ENCODE data around the gene STAT5B. TPM values are rescaled to one million over a fixed set of nuclear protein-coding genes. Genes with fewer than 3 reads are reported as not detected.
"Not testable (repeated sequence)": the region's sequence is repeated elsewhere in the genome, so short reads cannot be mapped to it uniquely, and the experiment has no call there.

Gene STAT5B
- polyA plus RNA-seq, 4 donors: 13.4 to 53.6 (median 20.1) TPM

GRCh38 chr17:42271006-42271778 is 5.0 kb downstream of the STAT5B start:
- Histone ChIP-seq H3K27ac (ENCODE audit: low read depth in 1 of 3, low read length in 2 of 3) (no peak overlapping the region), H3K36me3 (ENCODE audit: control insufficient read depth in 3 of 3, insufficient read depth in 2 of 3, low read depth in 1 of 3, low read length in 3 of 3) (no peaks in the 10 kb centered on the region)
- 69 to 92% (median 80%) methylated on average over 3 of the region's 3 CpGs for WGBS, 3 donors

GRCh38 chr17:42270596-42270995 is 5.6 kb downstream of the STAT5B start:
- Histone ChIP-seq H3K27me3 (ENCODE audit: control insufficient read depth in 3 of 3, insufficient read depth in 3 of 3, low read length in 3 of 3) (no peaks in the 10 kb centered on the region), H3K9me3 (ENCODE audit: control insufficient read depth in 2 of 2, insufficient read depth in 1 of 2, low read depth in 1 of 2, low read length in 1 of 2) (no peaks in the 10 kb centered on the region), H3K4me3 (ENCODE audit: low read depth in 1 of 3, low read length in 3 of 3) (no peak overlapping the region), H3K27ac (ENCODE audit: low read depth in 1 of 3, low read length in 2 of 3) (no peak overlapping the region), H3K36me3 (ENCODE audit: control insufficient read depth in 3 of 3, insufficient read depth in 2 of 3, low read depth in 1 of 3, low read length in 3 of 3) (no peaks in the 10 kb centered on the region), H3K4me1 (ENCODE audit: control insufficient read depth in 3 of 3, insufficient read depth in 2 of 3, low read depth in 1 of 3, low read length in 2 of 3) (peaks cover 0 to 16% (median 6%) of the 10 kb centered on the region in 3 donors)
- FAIRE-seq: no peak
- 63 to 76% (median 68%) methylated on average over 6 of the region's 6 CpGs for WGBS, 3 donors
- DNase-seq: no peak

More at GRCh38 chr17:42271006-42271778, 5.0 kb downstream of the STAT5B start:
- Histone ChIP-seq H3K27me3 (ENCODE audit: control insufficient read depth in 3 of 3, insufficient read depth in 3 of 3, low read length in 3 of 3) (no peaks in the 10 kb centered on the region), H3K4me3 (ENCODE audit: low read depth in 1 of 3, low read length in 3 of 3) (no peak overlapping the region), H3K9me3 (ENCODE audit: control insufficient read depth in 2 of 2, insufficient read depth in 1 of 2, low read depth in 1 of 2, low read length in 1 of 2) (no peaks in the 10 kb centered on the region), H3K4me1 (ENCODE audit: control insufficient read depth in 3 of 3, insufficient read depth in 2 of 3, low read depth in 1 of 3, low read length in 2 of 3) (peaks cover 0 to 16% (median 6%) of the 10 kb centered on the region in 3 donors)
- DNase-seq: no peak
- no peak for FAIRE-seq

GRCh38 chr17:42270170-42270535 is 6.0 kb downstream of the STAT5B start:
- Histone ChIP-seq H3K27me3 (ENCODE audit: control insufficient read depth in 3 of 3, insufficient read depth in 3 of 3, low read length in 3 of 3) (no peaks in the 10 kb centered on the region), H3K4me3 (ENCODE audit: low read depth in 1 of 3, low read length in 3 of 3) (no peak overlapping the region), H3K27ac (ENCODE audit: low read depth in 1 of 3, low read length in 2 of 3) (no peak overlapping the region), H3K9me3 (ENCODE audit: control insufficient read depth in 2 of 2, insufficient read depth in 1 of 2, low read depth in 1 of 2, low read length in 1 of 2) (no peaks in the 10 kb centered on the region), H3K36me3 (ENCODE audit: control insufficient read depth in 3 of 3, insufficient read depth in 2 of 3, low read depth in 1 of 3, low read length in 3 of 3) (no peaks in the 10 kb centered on the region), H3K4me1 (ENCODE audit: control insufficient read depth in 3 of 3, insufficient read depth in 2 of 3, low read depth in 1 of 3, low read length in 2 of 3) (peaks cover 0 to 16% (median 6%) of the 10 kb centered on the region in 3 donors)
- FAIRE-seq (no peak), DNase-seq (no peak)
- WGBS, 3 donors: 74 to 86% (median 84%) methylated on average over 4 of the region's 4 CpGs

- Histone ChIP-seq H3K4me1 (ENCODE audit: control insufficient read depth in 3 of 3, insufficient read depth in 2 of 3, low read depth in 1 of 3, low read length in 2 of 3) (peaks cover 0 to 6% (median 0%) of the 10 kb centered on the region in 3 donors), H3K9me3 (ENCODE audit: control insufficient read depth in 2 of 2, insufficient read depth in 1 of 2, low read depth in 1 of 2, low read length in 1 of 2) (no peaks in the 10 kb centered on the region), H3K36me3 (ENCODE audit: control insufficient read depth in 3 of 3, insufficient read depth in 2 of 3, low read depth in 1 of 3, low read length in 3 of 3) (no peaks in the 10 kb centered on the region), H3K27me3 (ENCODE audit: control insufficient read depth in 3 of 3, insufficient read depth in 3 of 3, low read length in 3 of 3) (no peaks in the 10 kb centered on the region), H3K4me3 (ENCODE audit: low read depth in 1 of 3, low read length in 3 of 3) (no peak overlapping the region), H3K27ac (ENCODE audit: low read depth in 1 of 3, low read length in 2 of 3) (no peak overlapping the region)
- 78 to 82% (median 81%) methylated on average over 5 of the region's 5 CpGs for WGBS, 3 donors
- DNase-seq (no peak), FAIRE-seq (no peak)
Measured at GRCh38 chr17:42268236-42268635, 8.0 kb downstream of the STAT5B start.

- no peaks in the 10 kb centered on the region for H3K9me3 ChIP-seq (ENCODE audit: control insufficient read depth in 2 of 2, insufficient read depth in 1 of 2, low read depth in 1 of 2, low read length in 1 of 2)
- peaks cover 0 to 6% (median 0%) of the 10 kb centered on the region in 3 donors for H3K4me1 ChIP-seq (ENCODE audit: control insufficient read depth in 3 of 3, insufficient read depth in 2 of 3, low read depth in 1 of 3, low read length in 2 of 3)
- no peak overlapping the region for H3K27ac ChIP-seq (ENCODE audit: low read depth in 1 of 3, low read length in 2 of 3)
- WGBS, 3 donors: 67 to 78% (median 69%) methylated on average over 9 of the region's 9 CpGs
- H3K27me3 ChIP-seq (ENCODE audit: control insufficient read depth in 3 of 3, insufficient read depth in 3 of 3, low read length in 3 of 3): no peaks in the 10 kb centered on the region
- no peaks in the 10 kb centered on the region for H3K36me3 ChIP-seq (ENCODE audit: control insufficient read depth in 3 of 3, insufficient read depth in 2 of 3, low read depth in 1 of 3, low read length in 3 of 3)
- DNase-seq: peak in 1 of 2 donors; percentile 22
- no peak for FAIRE-seq
- no peak overlapping the region for H3K4me3 ChIP-seq (ENCODE audit: low read depth in 1 of 3, low read length in 3 of 3)
Measured at GRCh38 chr17:42266918-42267766, 9.0 kb downstream of the STAT5B start.

DNA sequence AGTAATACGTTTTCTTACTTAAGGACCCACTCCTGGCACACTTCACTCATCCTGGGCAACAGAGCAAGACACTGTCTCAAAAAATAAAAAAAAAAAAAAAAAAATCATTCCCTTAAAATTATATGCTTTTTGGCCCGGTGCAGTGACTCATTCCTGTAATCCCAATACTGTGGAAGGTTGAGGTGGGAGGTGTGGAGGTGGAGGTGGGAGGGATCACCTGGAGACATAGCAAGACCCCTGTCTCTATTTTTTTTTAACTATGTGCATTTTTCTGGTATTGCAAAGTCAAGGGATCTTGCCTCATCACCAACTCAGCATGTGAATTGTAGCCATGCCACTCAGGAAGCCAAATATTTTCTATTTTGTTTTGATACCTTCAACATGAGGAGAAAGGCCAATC is 9.7 kb downstream of the STAT5B start:
- no peak for FAIRE-seq
- no peak overlapping the region for H3K4me3 ChIP-seq (ENCODE audit: low read depth in 1 of 3, low read length in 3 of 3)
- no peaks in the 10 kb centered on the region for H3K9me3 ChIP-seq (ENCODE audit: control insufficient read depth in 2 of 2, insufficient read depth in 1 of 2, low read depth in 1 of 2, low read length in 1 of 2)
- no peak overlapping the region for H3K27ac ChIP-seq (ENCODE audit: low read depth in 1 of 3, low read length in 2 of 3)
- no peaks in the 10 kb centered on the region for H3K27me3 ChIP-seq (ENCODE audit: control insufficient read depth in 3 of 3, insufficient read depth in 3 of 3, low read length in 3 of 3)
- H3K4me1 ChIP-seq (ENCODE audit: control insufficient read depth in 3 of 3, insufficient read depth in 2 of 3, low read depth in 1 of 3, low read length in 2 of 3): peaks cover 0 to 6% (median 0%) of the 10 kb centered on the region in 3 donors
- H3K36me3 ChIP-seq (ENCODE audit: control insufficient read depth in 3 of 3, insufficient read depth in 2 of 3, low read depth in 1 of 3, low read length in 3 of 3): no peaks in the 10 kb centered on the region
- no peak for DNase-seq
- WGBS, 3 donors: 83 to 88% (median 87%) methylated on average over 2 of the region's 2 CpGs

- not testable (repeated sequence) for H3K27ac ChIP-seq (ENCODE audit: low read depth in 1 of 3, low read length in 2 of 3); H3K36me3 ChIP-seq (ENCODE audit: control insufficient read depth in 3 of 3, insufficient read depth in 2 of 3, low read depth in 1 of 3, low read length in 3 of 3); DNase-seq; H3K4me3 ChIP-seq (ENCODE audit: low read depth in 1 of 3, low read length in 3 of 3); H3K27me3 ChIP-seq (ENCODE audit: control insufficient read depth in 3 of 3, insufficient read depth in 3 of 3, low read length in 3 of 3); H3K9me3 ChIP-seq (ENCODE audit: control insufficient read depth in 2 of 2, insufficient read depth in 1 of 2, low read depth in 1 of 2, low read length in 1 of 2); FAIRE-seq; H3K4me1 ChIP-seq (ENCODE audit: control insufficient read depth in 3 of 3, insufficient read depth in 2 of 3, low read depth in 1 of 3, low read length in 2 of 3)
- 100% methylated on average over 2 of the region's 4 CpGs; no CpG with 5 or more reads in 2 of the 3 donors for WGBS, 3 donors
Measured at GRCh38 chr17:42264366-42264765, 11.8 kb downstream of the STAT5B start.

DNA sequence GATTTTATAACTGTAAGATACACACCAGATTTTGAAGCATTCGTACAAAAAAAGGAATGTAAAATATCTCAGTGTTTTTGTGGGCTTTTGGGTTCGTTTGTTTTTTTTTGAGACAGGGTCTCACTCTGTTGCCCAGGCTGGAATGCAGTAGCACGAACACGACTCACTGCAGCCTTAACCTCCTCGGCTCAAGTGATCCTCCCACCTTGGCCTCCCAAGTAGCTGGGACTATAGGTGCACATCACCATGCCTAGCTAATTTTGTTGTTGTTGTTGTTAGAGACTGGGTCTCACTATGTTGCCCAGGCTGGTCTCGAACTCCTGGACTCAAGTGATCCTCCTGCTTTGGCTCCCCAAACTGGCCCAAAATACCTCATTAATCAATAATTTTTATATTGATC is 15.9 kb downstream of the STAT5B start:
- Histone ChIP-seq H3K4me3 (ENCODE audit: low read depth in 1 of 3, low read length in 3 of 3) (no peak overlapping the region), H3K36me3 (ENCODE audit: control insufficient read depth in 3 of 3, insufficient read depth in 2 of 3, low read depth in 1 of 3, low read length in 3 of 3) (peaks cover 0 to 3% (median 0%) of the 10 kb centered on the region in 3 donors), H3K9me3 (ENCODE audit: control insufficient read depth in 2 of 2, insufficient read depth in 1 of 2, low read depth in 1 of 2, low read length in 1 of 2) (no peaks in the 10 kb centered on the region), H3K27ac (ENCODE audit: low read depth in 1 of 3, low read length in 2 of 3) (no peak overlapping the region), H3K4me1 (ENCODE audit: control insufficient read depth in 3 of 3, insufficient read depth in 2 of 3, low read depth in 1 of 3, low read length in 2 of 3) (peaks cover 0 to 3% (median 0%) of the 10 kb centered on the region in 3 donors), H3K27me3 (ENCODE audit: control insufficient read depth in 3 of 3, insufficient read depth in 3 of 3, low read length in 3 of 3) (no peaks in the 10 kb centered on the region)
- 91 to 97% (median 92%) methylated on average over 6 of the region's 6 CpGs for WGBS, 3 donors
- FAIRE-seq (no peak), DNase-seq (no peak)

Data from small intestine (tissue), 7 donors.